ENCODE measurements around the gene SLC35E1. TPM values are rescaled to one million over a fixed set of nuclear protein-coding genes. Genes with fewer than 3 reads are reported as not detected.

SLC35E1 gene
- total and polyA plus RNA-seq, 2 experiments from 2014 or later, result 17.0 to 30.3 TPM

DNA sequence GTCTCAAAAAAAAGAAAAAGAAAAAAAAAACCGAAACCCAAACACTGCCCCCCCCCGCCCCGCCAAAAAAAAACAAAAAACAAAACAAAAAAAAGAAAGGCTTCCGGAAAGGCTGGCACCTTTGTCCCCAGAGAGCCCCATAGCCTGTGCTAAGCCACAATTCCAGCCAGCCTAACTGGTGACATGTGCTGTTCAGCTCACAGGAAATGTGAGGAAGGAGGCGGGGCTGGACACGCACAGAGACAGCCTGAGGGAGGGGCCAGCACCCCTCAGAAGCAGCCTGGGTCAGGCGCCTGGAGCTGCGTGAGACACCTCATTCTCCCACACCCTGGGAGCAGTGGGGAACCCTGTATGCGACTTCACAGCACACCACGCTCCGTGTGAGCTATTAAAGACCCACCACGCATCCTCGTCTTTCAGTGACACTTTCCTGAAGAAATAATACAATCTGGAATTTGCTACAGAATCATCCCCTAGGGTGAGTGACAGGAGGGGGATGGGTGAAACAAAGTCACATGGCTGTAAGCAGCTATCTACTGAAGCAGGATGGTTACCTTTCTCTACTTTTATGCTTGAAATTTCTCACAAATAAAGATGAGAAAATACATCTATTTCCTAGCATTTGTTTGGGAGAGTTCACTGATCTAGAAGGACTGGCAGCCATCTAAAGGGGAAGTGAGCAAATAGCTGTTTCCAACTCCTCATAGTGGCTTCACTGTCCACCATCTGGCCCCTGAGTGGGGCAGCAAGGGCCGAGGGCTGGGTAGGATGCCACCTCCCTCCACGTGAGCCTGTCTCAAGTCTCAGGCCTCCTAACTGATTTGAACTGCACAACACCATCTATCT, 12.3 kb upstream of the SLC35E1 start:
- Histone ChIP-seq H3K4me1 (ENCODE audit: insufficient read depth) (peaks cover 48% of the 10 kb centered on the region), H3K27ac (ENCODE audit: low read depth) (0 out of 2 replicates have a peak overlapping the region, but pooled peaks have one; percentile 86), H4K20me1 (replicated peaks; ENCODE audit: insufficient read depth) (peaks cover 21% of the 10 kb centered on the region), H2AFZ (no peak overlapping the region), H3K36me3 (ENCODE audit: insufficient read depth) (no peaks in the 10 kb centered on the region; the same call in 1 of the 2 replicates), H3K4me2 (peak overlapping the region; percentile 81), H3K79me2 (replicated peaks; ENCODE audit: insufficient read depth) (peaks cover 98% of the 10 kb centered on the region), H3K27me3 (ENCODE audit: insufficient read depth) (no peaks in the 10 kb centered on the region), H3F3A (replicated peaks; ENCODE audit: low read depth) (peaks cover 10% of the 10 kb centered on the region; the same call in 1 of the 2 replicates), H3K9me2 (ENCODE audit: insufficient read depth) (no peaks in the 10 kb centered on the region), H3K4me3 (peak overlapping the region; percentile 44)
- peaks cover 2% of the 10 kb centered on the region for H3K27me3 Mint-ChIP-seq (ENCODE audit: insufficient read depth, low read depth, poor library complexity)
- ATAC-seq, result peak; percentile 81
- H3K4me3 Mint-ChIP-seq, result peak overlapping the region; percentile 48
- H3K27ac Mint-ChIP-seq, result peak overlapping the region; percentile 95
- peak; percentile 89 for DNase-seq (ENCODE audit: low spot score)
- no peaks in the 10 kb centered on the region; the same call in 1 of the 3 replicates for H3K36me3 Mint-ChIP-seq (ENCODE audit: low read depth)
- H3K4me1 Mint-ChIP-seq, result peaks cover 65% of the 10 kb centered on the region
- H3K9me3 Mint-ChIP-seq, result no peaks in the 10 kb centered on the region
- TF ChIP-seq, protein P1, sequence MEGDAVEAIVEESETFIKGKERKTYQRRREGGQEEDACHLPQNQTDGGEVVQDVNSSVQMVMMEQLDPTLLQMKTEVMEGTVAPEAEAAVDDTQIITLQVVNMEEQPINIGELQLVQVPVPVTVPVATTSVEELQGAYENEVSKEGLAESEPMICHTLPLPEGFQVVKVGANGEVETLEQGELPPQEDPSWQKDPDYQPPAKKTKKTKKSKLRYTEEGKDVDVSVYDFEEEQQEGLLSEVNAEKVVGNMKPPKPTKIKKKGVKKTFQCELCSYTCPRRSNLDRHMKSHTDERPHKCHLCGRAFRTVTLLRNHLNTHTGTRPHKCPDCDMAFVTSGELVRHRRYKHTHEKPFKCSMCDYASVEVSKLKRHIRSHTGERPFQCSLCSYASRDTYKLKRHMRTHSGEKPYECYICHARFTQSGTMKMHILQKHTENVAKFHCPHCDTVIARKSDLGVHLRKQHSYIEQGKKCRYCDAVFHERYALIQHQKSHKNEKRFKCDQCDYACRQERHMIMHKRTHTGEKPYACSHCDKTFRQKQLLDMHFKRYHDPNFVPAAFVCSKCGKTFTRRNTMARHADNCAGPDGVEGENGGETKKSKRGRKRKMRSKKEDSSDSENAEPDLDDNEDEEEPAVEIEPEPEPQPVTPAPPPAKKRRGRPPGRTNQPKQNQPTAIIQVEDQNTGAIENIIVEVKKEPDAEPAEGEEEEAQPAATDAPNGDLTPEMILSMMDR (conservative IDR thresholded peaks at IDR 0.05; ENCODE audit: low read depth in 2 of 2), result no peak
- TF ChIP-seq EZH2phosphoT487 (IDR thresholded peaks at IDR 0.05; ENCODE audit: unreplicated experiment), result no peak

GRCh38 chr19:16582486-16583261, 10.5 kb upstream of the SLC35E1 start:
- H3K9me3 Mint-ChIP-seq, result no peaks in the 10 kb centered on the region
- ATAC-seq (no peak), DNase-seq (ENCODE audit: low spot score) (no peak)
- Histone ChIP-seq H4K20me1 (replicated peaks; ENCODE audit: insufficient read depth) (peaks cover 28% of the 10 kb centered on the region), H3F3A (replicated peaks; ENCODE audit: low read depth) (peaks cover 10% of the 10 kb centered on the region; the same call in 1 of the 2 replicates), H2AFZ (no peak overlapping the region), H3K4me3 (no peak overlapping the region), H3K27me3 (ENCODE audit: insufficient read depth) (no peaks in the 10 kb centered on the region), H3K27ac (ENCODE audit: low read depth) (no peak overlapping the region), H3K4me1 (ENCODE audit: insufficient read depth) (peaks cover 35% of the 10 kb centered on the region), H3K79me2 (replicated peaks; ENCODE audit: insufficient read depth) (peaks cover 96% of the 10 kb centered on the region), H3K9me2 (ENCODE audit: insufficient read depth) (no peaks in the 10 kb centered on the region), H3K36me3 (ENCODE audit: insufficient read depth) (no peaks in the 10 kb centered on the region; the same call in 1 of the 2 replicates), H3K4me2 (no peak overlapping the region)
- no peak overlapping the region for H3K4me3 Mint-ChIP-seq
- H3K4me1 Mint-ChIP-seq, result peaks cover 47% of the 10 kb centered on the region
- no peak overlapping the region for H3K27ac Mint-ChIP-seq
- H3K27me3 Mint-ChIP-seq (ENCODE audit: insufficient read depth, low read depth, poor library complexity), result peaks cover 2% of the 10 kb centered on the region
- peaks cover 3% of the 10 kb centered on the region; the same call in 2 of the 3 replicates for H3K36me3 Mint-ChIP-seq (ENCODE audit: low read depth)
- no peak for TF ChIP-seq ZNF331 (CRISPR knock-in tag; IDR thresholded peaks at IDR 0.05; ENCODE audit: low read depth)
- no peak for TF ChIP-seq ZNF114 (CRISPR knock-in tag; IDR thresholded peaks at IDR 0.05)
- TF ChIP-seq JUNB (IDR thresholded peaks at IDR 0.05; ENCODE audit: unreplicated experiment), result no peak
- TF ChIP-seq CREB1 (CRISPR knock-in tag; IDR thresholded peaks at IDR 0.05; ENCODE audit: low read depth), result no peak
- TF ChIP-seq NANOG (IDR thresholded peaks at IDR 0.05; ENCODE audit: borderline replicate concordance), result no peak
- no peak for TF ChIP-seq ETS1 (IDR thresholded peaks at IDR 0.05)
- TF ChIP-seq, protein P1 (conservative IDR thresholded peaks at IDR 0.05; ENCODE audit: low read depth in 2 of 2), result no peak
- TF ChIP-seq EZH2 (IDR thresholded peaks at IDR 0.05; ENCODE audit: low read depth, unreplicated experiment), result no peak
- TF ChIP-seq POLR2AphosphoS5 (IDR thresholded peaks at IDR 0.05; ENCODE audit: low read depth), result no peak
